GM23338 (cell line): ENCODE data around the gene HELT. TPM values are rescaled to one million over a fixed set of nuclear protein-coding genes. Genes with fewer than 3 reads are reported as not detected.

ENCODE experiments used
- ATAC-seq: fragments of 200-7000 bp; cut with Tn5 transposase; 3 replicates; pipeline ENCODE4 v1.9.1; 2020
- DNase-seq: peaks from one replicate; pipeline ENCODE4 v3.0.0-alpha.2; 2015; ENCODE audit warnings: low spot score
- H2AFZ ChIP-seq: fragments of 200-600 bp; sonication (generic); 2 replicates; pipeline ENCODE4 v1.8.0; 2016; ENCODE audit warnings: antibody characterized with exemption, mild to moderate bottlenecking, moderate library complexity
- H3F3A ChIP-seq: fragments of 200-600 bp; sonication (generic); replicated peaks from 2 replicates; pipeline ENCODE4 v1.8.0; 2017; ENCODE audit warnings: antibody characterized with exemption, mixed run types, low read depth
- H3K27ac ChIP-seq: fragments of 200-600 bp; sonication (generic); 2 replicates; pipeline ENCODE4 v1.6.1; 2016; ENCODE audit warnings: low read depth
- H3K27me3 ChIP-seq: fragments of 200-600 bp; sonication (generic); 2 replicates; pipeline ENCODE4 v1.8.0; 2016; ENCODE audit warnings: mild to moderate bottlenecking, mixed run types, moderate library complexity; ENCODE audit not compliant: insufficient read depth
- H3K36me3 ChIP-seq: fragments of 200-600 bp; sonication (generic); 2 replicates; pipeline ENCODE4 v1.8.0; 2016; ENCODE audit warnings: mild to moderate bottlenecking; ENCODE audit not compliant: insufficient read depth
- H3K4me1 ChIP-seq: fragments of 200-600 bp; sonication (generic); 2 replicates; pipeline ENCODE4 v1.8.0; 2016; ENCODE audit warnings: mild to moderate bottlenecking, moderate library complexity; ENCODE audit not compliant: insufficient read depth
- H3K4me2 ChIP-seq: fragments of 200-600 bp; sonication (generic); 2 replicates; pipeline ENCODE4 v1.7.1; 2017; ENCODE audit warnings: mixed run types
- H3K4me3 ChIP-seq: fragments of 200-600 bp; sonication (generic); 2 replicates; pipeline ENCODE4 v1.6.1; 2016; ENCODE audit warnings: mixed run types
- H3K79me2 ChIP-seq: fragments of 200-600 bp; sonication (generic); replicated peaks from 2 replicates; pipeline ENCODE4 v1.8.0; 2017; ENCODE audit warnings: mild to moderate bottlenecking; ENCODE audit not compliant: insufficient read depth
- H3K9me2 ChIP-seq: fragments of 200-600 bp; sonication (generic); 2 replicates; pipeline ENCODE4 v1.8.0; 2017; ENCODE audit not compliant: insufficient read depth
- H4K20me1 ChIP-seq: fragments of 200-600 bp; sonication (generic); replicated peaks from 2 replicates; pipeline ENCODE4 v1.8.0; 2017; ENCODE audit warnings: mild to moderate bottlenecking; ENCODE audit not compliant: insufficient read depth
- H3K27ac Mint-ChIP-seq: 2 replicates; pipeline ENCODE4 v1.8.0; 2020; ENCODE audit warnings: inconsistent platforms, mild to moderate bottlenecking, moderate library complexity, mixed read lengths
- H3K27me3 Mint-ChIP-seq: 3 replicates; pipeline ENCODE4 v1.8.0; 2022; ENCODE audit warnings: low read depth, mild to moderate bottlenecking, moderate library complexity, mixed read lengths, inconsistent platforms; ENCODE audit not compliant: insufficient read depth, poor library complexity
- H3K36me3 Mint-ChIP-seq: 3 replicates; pipeline ENCODE4 v1.8.0; 2021; ENCODE audit warnings: low read depth, mild to moderate bottlenecking, inconsistent platforms, moderate library complexity, mixed read lengths
- H3K4me1 Mint-ChIP-seq: 3 replicates; pipeline ENCODE4 v1.8.0; 2020; ENCODE audit warnings: mild to moderate bottlenecking, inconsistent platforms, mixed read lengths
- H3K4me3 Mint-ChIP-seq: 3 replicates; pipeline ENCODE4 v1.8.0; 2021; ENCODE audit warnings: moderate library complexity, mild to moderate bottlenecking, inconsistent platforms, mixed read lengths
- H3K9me3 Mint-ChIP-seq: 3 replicates; pipeline ENCODE4 v1.8.0; 2020; ENCODE audit warnings: moderate library complexity, mild to moderate bottlenecking, inconsistent platforms, mixed read lengths
- CREB1 ChIP-seq: fragments of 250-450 bp; sonication (Bioruptor Pico); IDR thresholded peaks from 2 replicates; pipeline ENCODE4 v1.5.0; 2020; ENCODE audit warnings: low read depth, mild to moderate bottlenecking, moderate library complexity
- CTCF ChIP-seq, 2 experiments: fragments of 200-600 bp in 1 of 2; sonication (generic) in 1 of 2; conservative IDR thresholded peaks; 2 replicates each; pipeline versions ENCODE4 v1.5.1 to v1.6.1; 2016 to 2017; ENCODE audit warnings: antibody characterized with exemption in 2 of 2, low read depth in 2 of 2, mild to moderate bottlenecking in 2 of 2, moderate library complexity in 1 of 2
- ETS1 ChIP-seq: IDR thresholded peaks from 2 replicates; pipeline ENCODE4 v1.6.1; 2016; ENCODE audit warnings: antibody characterized with exemption
- EZH2 ChIP-seq: fragments of 200-600 bp; sonication (generic); IDR thresholded peaks from one replicate; pipeline ENCODE4 v1.8.0; 2017; ENCODE audit warnings: antibody characterized with exemption, mild to moderate bottlenecking, low read depth; ENCODE audit not compliant: unreplicated experiment
- EZH2phosphoT487 ChIP-seq: fragments of 200-600 bp; sonication (generic); IDR thresholded peaks from one replicate; pipeline ENCODE4 v1.8.1; 2018; ENCODE audit warnings: antibody characterized with exemption; ENCODE audit not compliant: unreplicated experiment
- JUNB ChIP-seq: IDR thresholded peaks from one replicate; pipeline ENCODE4 v1.6.1; 2016; ENCODE audit warnings: antibody characterized with exemption; ENCODE audit not compliant: unreplicated experiment
- NANOG ChIP-seq: IDR thresholded peaks from 2 replicates; pipeline ENCODE4 v1.6.1; 2016; ENCODE audit warnings: antibody characterized with exemption, borderline replicate concordance
- POLR2AphosphoS5 ChIP-seq: IDR thresholded peaks from 2 replicates; pipeline ENCODE4 v1.6.1; 2016; ENCODE audit warnings: antibody characterized with exemption, low read depth
- REST ChIP-seq: IDR thresholded peaks from one replicate; pipeline ENCODE4 v1.6.1; 2018; ENCODE audit warnings: antibody characterized with exemption; ENCODE audit not compliant: unreplicated experiment
- STAT1 ChIP-seq: IDR thresholded peaks from one replicate; pipeline ENCODE4 v1.6.1; 2016; ENCODE audit warnings: antibody characterized with exemption; ENCODE audit not compliant: unreplicated experiment
- ZNF114 ChIP-seq: fragments of 250-450 bp; sonication (Bioruptor Pico); IDR thresholded peaks from 2 replicates; pipeline ENCODE4 v1.5.0; 2020; ENCODE audit warnings: mild to moderate bottlenecking, moderate library complexity
- ZNF331 ChIP-seq: fragments of 250-450 bp; sonication (Bioruptor Pico); IDR thresholded peaks from 2 replicates; pipeline ENCODE4 v1.5.0; 2020; ENCODE audit warnings: low read depth, mild to moderate bottlenecking, moderate library complexity
- ZNF462 ChIP-seq: fragments of 250-450 bp; sonication (Bioruptor Pico); IDR thresholded peaks from 2 replicates; pipeline ENCODE4 v1.5.0; 2020; ENCODE audit warnings: mild to moderate bottlenecking, moderate library complexity
- polyA plus RNA-seq: library from polyadenylated mRNA; unstranded; fragments of >200 nt; fragmentation: Nextera tagmentation; extraction: Ambion mirVana; gene quantifications from 2 replicates; pipeline ENCODE4 v1.2.1, GENCODE V29; 2016
- total RNA-seq: library from RNA; depleted of rRNA; stranded (reverse); fragments of >200 nt; shearing (Covaris generic); gene quantifications from 2 replicates; pipeline ENCODE4 v1.2.3, GENCODE V29; 2014

Gene HELT
- total and polyA plus RNA-seq, 2 experiments from 2014 or later: not detected

- H3K27me3 Mint-ChIP-seq: peaks cover 3% of the 10 kb centered on the region
- H4K20me1 ChIP-seq: no peaks in the 10 kb centered on the region
Measured at GRCh38 chr4:184979461-184980124, 38.7 kb upstream of the HELT start.

More at GRCh38 chr4:184979461-184980124, 38.7 kb upstream of the HELT start:
- Histone ChIP-seq H3K4me1 (peaks cover 4% of the 10 kb centered on the region), H3F3A (0 out of 2 replicates have a peak, but pooled peaks cover 4% of the 10 kb centered on the region), H3K9me2 (no peaks in the 10 kb centered on the region), H2AFZ (peak overlapping the region; percentile 38; the same call in 1 of the 2 replicates), H3K4me3 (no peak overlapping the region), H3K27ac (no peak overlapping the region), H3K79me2 (no peaks in the 10 kb centered on the region), H3K36me3 (no peaks in the 10 kb centered on the region), H3K27me3 (no peaks in the 10 kb centered on the region), H3K4me2 (no peak overlapping the region)
- H3K27ac Mint-ChIP-seq: no peak overlapping the region
- no peaks in the 10 kb centered on the region for H3K4me1 Mint-ChIP-seq
- no peak overlapping the region for H3K4me3 Mint-ChIP-seq
- H3K9me3 Mint-ChIP-seq: no peaks in the 10 kb centered on the region
- H3K36me3 Mint-ChIP-seq: no peaks in the 10 kb centered on the region; the same call in 2 of the 3 replicates
- DNase-seq (no peak), ATAC-seq (peak; percentile 20; the same call in 1 of the 3 replicates)
- TF ChIP-seq STAT1: no peak
- no peak for TF ChIP-seq CTCF (conservative IDR thresholded peaks at IDR 0.05; ENCODE audit: low read depth in 2 of 2)
- TF ChIP-seq CREB1: no peak
- no peak for TF ChIP-seq ZNF114 (CRISPR knock-in tag)
- no peak for TF ChIP-seq ETS1
- no peak for TF ChIP-seq EZH2
- no peak for TF ChIP-seq ZNF462
- no peak for TF ChIP-seq EZH2phosphoT487
- TF ChIP-seq NANOG: no peak
- no peak for TF ChIP-seq ZNF331 (CRISPR knock-in tag)
- TF ChIP-seq POLR2AphosphoS5: no peak
- no peak for TF ChIP-seq REST
- no peak for TF ChIP-seq JUNB
